Panc1 (cell line): ENCODE measurements around the gene SUN1. TPM values are rescaled to one million over a fixed set of nuclear protein-coding genes. Genes with fewer than 3 reads are reported as not detected.

Source experiments
- ATAC-seq: fragments of 200-7000 bp; cut with Tn5 transposase; 2 replicates; pipeline ENCODE4 v1.9.1; 2020; ENCODE audit warnings: mild to moderate bottlenecking, moderate library complexity
- BruUV-seq: library from RNA; stranded (reverse); fragments of 400-500 nt; replicated peaks from 2 replicates; lab custom pipeline; 2021; lab: Mats Ljungman, UMichigan
- CTCF ChIA-PET: fragments of 300-600 bp; sonication (Branson Sonifier 250); formaldehyde crosslinking; loops from one replicate; lab custom pipeline; 2022; ENCODE audit warnings: antibody characterized with exemption; lab: Charles Lee
- POLR2A ChIA-PET: fragments of 300-600 bp; sonication (Branson Sonifier 250); formaldehyde crosslinking; loops from one replicate; lab custom pipeline; 2022; ENCODE audit warnings: antibody characterized with exemption; lab: Charles Lee
- DNase-seq: peaks from one replicate; pipeline ENCODE4 v3.0.0-alpha.2; 2010; ENCODE audit warnings: low read depth, low spot score
- H3K27ac ChIP-seq: 2 replicates; pipeline ENCODE4 v1.5.1; 2011; ENCODE audit warnings: mild to moderate bottlenecking, low read length, inconsistent platforms
- H3K27me3 ChIP-seq: fragments of 200-500 bp; sonication (Bioruptor generic); 2 replicates; pipeline ENCODE4 v1.6.0; 2014; ENCODE audit warnings: low read length, inconsistent platforms; ENCODE audit not compliant: control insufficient read depth, insufficient read depth
- H3K36me3 ChIP-seq: fragments of 200-500 bp; sonication (Bioruptor generic); 2 replicates; pipeline ENCODE4 v1.5.1; 2014; ENCODE audit warnings: inconsistent platforms, mild to moderate bottlenecking, low read length, moderate library complexity; ENCODE audit not compliant: control insufficient read depth, insufficient read depth
- H3K4me1 ChIP-seq: 2 replicates; pipeline ENCODE4 v1.5.1; 2011; ENCODE audit warnings: inconsistent platforms, mild to moderate bottlenecking, low read length, moderate library complexity; ENCODE audit not compliant: control insufficient read depth, insufficient read depth
- H3K4me3 ChIP-seq, 2 experiments: 2 replicates each; pipeline ENCODE4 v1.5.1; 2011 to 2012; ENCODE audit warnings: low read depth in 2 of 2, low read length in 2 of 2, mild to moderate bottlenecking in 2 of 2, inconsistent platforms in 1 of 2, moderate library complexity in 1 of 2
- H3K9me3 ChIP-seq: fragments of 200-500 bp; sonication (Bioruptor generic); 2 replicates; pipeline ENCODE4 v1.5.1; 2014; ENCODE audit warnings: low read depth, mild to moderate bottlenecking, inconsistent platforms, low read length, moderate library complexity; ENCODE audit not compliant: control insufficient read depth, insufficient read depth
- CTCF ChIP-seq: fragments of 450-650 bp; IDR thresholded peaks from 2 replicates; pipeline ENCODE4 v1.5.1; 2017; ENCODE audit warnings: mild to moderate bottlenecking
- POLR2AphosphoS5 ChIP-seq: IDR thresholded peaks from 2 replicates; pipeline ENCODE4 v1.6.1; 2012; ENCODE audit warnings: mild to moderate bottlenecking, low read depth, low read length, moderate library complexity
- REST ChIP-seq, 2 experiments: IDR thresholded peaks; 2 replicates each; pipeline ENCODE4 v1.6.1; 2011 to 2012; ENCODE audit warnings: low read depth in 2 of 2, control low read depth in 1 of 2, low read length in 1 of 2, mild to moderate bottlenecking in 1 of 2, moderate library complexity in 1 of 2; ENCODE audit not compliant: insufficient read depth in 1 of 2
- SIN3A ChIP-seq: IDR thresholded peaks from 2 replicates; pipeline ENCODE4 v1.6.1; 2012; ENCODE audit warnings: low read depth, mild to moderate bottlenecking, low read length, moderate library complexity, borderline replicate concordance; ENCODE audit not compliant: insufficient read depth
- TCF7L2 ChIP-seq: IDR thresholded peaks from 2 replicates; pipeline ENCODE4 v1.6.1; 2011; ENCODE audit warnings: mild to moderate bottlenecking, low read depth, low read length, inconsistent platforms
- in situ Hi-C: cut with HindIII; loops from 2 replicates; pipeline ENCODE4 v1.10.0; 2016; ENCODE audit warnings: low sequenced_read_pairs, low pct_unique_long_range_greater_than_20kb
- intact Hi-C: fragments of 100-400 bp; cut with micrococcal nuclease; formaldehyde crosslinking; loops from one replicate; pipeline ENCODE4 v1.10.0; 2022; ENCODE audit not compliant: unreplicated experiment
- total RNA-seq: library from RNA; stranded (reverse); gene quantifications from one replicate; pipeline ENCODE4 v1.2.1, GENCODE V29; 2021; ENCODE audit not compliant: unreplicated experiment

SUN1 gene
- total RNA-seq, 1 experiment from 2014 or later: 244 TPM

- ChIA-PET CTCF (no interaction called here), POLR2A (interaction anchor here (0.6 kb wide), 1 partner anchor 73 kb away, joined by 9 read pairs; no protein-coding TSS in a partner anchor)
- TF ChIP-seq POLR2AphosphoS5: no peak
- TF ChIP-seq SIN3A: no peak
- no peak for TF ChIP-seq REST (IDR thresholded peaks at IDR 0.05; ENCODE audit: insufficient read depth in 1 of 2, low read depth in 2 of 2, low read length in 1 of 2)
- no peak for TF ChIP-seq TCF7L2
- no peak for TF ChIP-seq CTCF
- H3K9me3 ChIP-seq: no peaks in the 10 kb centered on the region
- H3K4me1 ChIP-seq: peaks cover 17% of the 10 kb centered on the region
- DNase-seq (no peak), ATAC-seq (peak; percentile 15; the same call in 1 of the 2 replicates)
- in situ Hi-C loops (no loop called here), intact Hi-C loops (no loop called here)
- H3K36me3 ChIP-seq: peaks cover 3% of the 10 kb centered on the region; the same call in 1 of the 2 replicates
- no peak overlapping the region; the same call in 1 of the 2 replicates for H3K27ac ChIP-seq
- H3K4me3 ChIP-seq: no peak overlapping the region
- H3K27me3 ChIP-seq: no peaks in the 10 kb centered on the region; the same call in 1 of the 2 replicates
- no TSS peak for BruUV-seq
These were observed 68.2 kb downstream of the SUN1 start for GRCh38 chr7:900331-901040.

GRCh38 chr7:901041-901387 lies 68.7 kb downstream of the SUN1 start:
- ChIA-PET CTCF (no interaction called here), POLR2A (interaction anchor here (0.6 kb wide), 1 partner anchor 72 kb away, joined by 9 read pairs; no protein-coding TSS in a partner anchor)
- no peak overlapping the region for H3K4me3 ChIP-seq
- peaks cover 17% of the 10 kb centered on the region for H3K4me1 ChIP-seq
- BruUV-seq: no TSS peak
- ATAC-seq: peak; percentile 24
- intact Hi-C loops (no loop called here), in situ Hi-C loops (no loop called here)
- H3K9me3 ChIP-seq: no peaks in the 10 kb centered on the region
- H3K36me3 ChIP-seq: peaks cover 3% of the 10 kb centered on the region; the same call in 1 of the 2 replicates
- no peak for DNase-seq
- H3K27me3 ChIP-seq: no peaks in the 10 kb centered on the region; the same call in 1 of the 2 replicates
- no peak overlapping the region; the same call in 1 of the 2 replicates for H3K27ac ChIP-seq
- TF ChIP-seq POLR2AphosphoS5 (no peak), CTCF (no peak), TCF7L2 (no peak), SIN3A (no peak), REST (IDR thresholded peaks at IDR 0.05; ENCODE audit: insufficient read depth in 1 of 2, low read depth in 2 of 2, low read length in 1 of 2) (no peak)
